H1 (cell line): Measurements from ENCODE around the gene MPDZ. TPM values are rescaled to one million over a fixed set of nuclear protein-coding genes. Genes with fewer than 3 reads are reported as not detected.

ENCODE experiments used
- BACH1 ChIP-seq: IDR thresholded peaks from 2 replicates; pipeline ENCODE4 v1.6.1; 2012; ENCODE audit warnings: low read length, improper control_type of control experiment
- CBX5 ChIP-seq: fragments of 300-800, 300-1000 bp; sonication (generic); IDR thresholded peaks from 2 replicates; pipeline ENCODE4 v1.7.1; 2016; ENCODE audit warnings: antibody characterized with exemption, low read length, low read depth
- CBX8 ChIP-seq: fragments of 300-800, 300-1000 bp; sonication (generic); IDR thresholded peaks from 2 replicates; pipeline ENCODE4 v1.7.1; 2016; ENCODE audit warnings: low read depth, low read length, borderline replicate concordance
- EZH2 ChIP-seq: fragments of 200-600 bp; sonication (generic); IDR thresholded peaks from 2 replicates; pipeline ENCODE4 v1.7.1; 2012; ENCODE audit warnings: low read depth, mild to moderate bottlenecking, moderate library complexity, low read length, inconsistent platforms; ENCODE audit not compliant: severe bottlenecking
- RBBP5 ChIP-seq: IDR thresholded peaks from 2 replicates; pipeline ENCODE4 v1.7.1; 2012; ENCODE audit warnings: low read depth, mild to moderate bottlenecking, inconsistent platforms, low read length, moderate library complexity, borderline replicate concordance
- SIRT6 ChIP-seq: IDR thresholded peaks from one replicate; pipeline ENCODE4 v1.7.1; 2012; ENCODE audit warnings: low read length, inconsistent platforms
- SRF ChIP-seq: IDR thresholded peaks from 2 replicates; pipeline ENCODE4 v1.6.1; 2011; ENCODE audit warnings: mild to moderate bottlenecking, low read depth, low read length, moderate library complexity
- polyA plus RNA-seq, 7 experiments: library from polyadenylated mRNA; depleted of rRNA in 3 of 7; stranded (reverse) in 5 of 7; unstranded in 2 of 7; fragments of >200 nt in 5 of 7; fragments of 200-250 nt in 2 of 7; gene quantifications; 1 replicate in 5 of 7; 2 replicates in 1 of 7; 4 replicates in 1 of 7; pipeline versions ENCODE4 v1.2.1 to v1.2.3, GENCODE V29; 2011 to 2013; ENCODE audit warnings: missing spikeins in 2 of 7, mixed read lengths in 2 of 7
- total RNA-seq: library from RNA; stranded (reverse); fragmentation: NEBNext Ultra II Directional; extraction: Animal tissue kit (Norgen Biotek cat#: 25700); gene quantifications from 2 replicates; pipeline ENCODE4 v1.2.1, GENCODE V29; 2021
- TF ChIP-seq, protein P1 (sequence below): IDR thresholded peaks from 2 replicates; pipeline ENCODE4 v1.6.1; 2012; ENCODE audit warnings: low read length, inconsistent platforms

Gene MPDZ
- total and polyA plus RNA-seq, 2 of the 8 experiments (the other 6 are each of a cell fraction or from before 2014, with no cell fraction given), result 14.6 to 39.4 TPM

DNA sequence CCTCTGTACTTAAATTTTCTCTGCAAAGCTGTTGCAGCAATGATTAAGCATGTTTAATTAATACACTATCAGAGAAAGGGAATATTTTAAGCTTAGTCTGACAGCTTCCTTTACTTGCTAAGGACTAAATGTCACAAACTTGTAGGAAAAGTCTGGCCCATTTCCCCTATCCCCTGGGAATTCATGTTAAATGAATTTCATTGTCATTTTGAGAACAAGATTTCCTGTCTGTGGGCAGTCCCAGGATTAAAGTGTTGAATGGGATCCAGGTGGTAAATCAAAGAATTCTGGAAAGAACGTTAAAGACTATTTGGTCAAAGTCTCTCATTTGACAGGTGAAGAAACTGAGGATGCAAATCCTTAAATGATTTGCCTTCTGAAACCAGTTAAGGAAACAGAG lies 214.8 kb downstream of the MPDZ start (continued):
- TF ChIP-seq, protein P1, sequence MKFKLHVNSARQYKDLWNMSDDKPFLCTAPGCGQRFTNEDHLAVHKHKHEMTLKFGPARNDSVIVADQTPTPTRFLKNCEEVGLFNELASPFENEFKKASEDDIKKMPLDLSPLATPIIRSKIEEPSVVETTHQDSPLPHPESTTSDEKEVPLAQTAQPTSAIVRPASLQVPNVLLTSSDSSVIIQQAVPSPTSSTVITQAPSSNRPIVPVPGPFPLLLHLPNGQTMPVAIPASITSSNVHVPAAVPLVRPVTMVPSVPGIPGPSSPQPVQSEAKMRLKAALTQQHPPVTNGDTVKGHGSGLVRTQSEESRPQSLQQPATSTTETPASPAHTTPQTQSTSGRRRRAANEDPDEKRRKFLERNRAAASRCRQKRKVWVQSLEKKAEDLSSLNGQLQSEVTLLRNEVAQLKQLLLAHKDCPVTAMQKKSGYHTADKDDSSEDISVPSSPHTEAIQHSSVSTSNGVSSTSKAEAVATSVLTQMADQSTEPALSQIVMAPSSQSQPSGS, result no peak
- TF ChIP-seq SIRT6 (no peak), SRF (no peak), RBBP5 (no peak), EZH2 (no peak), CBX5 (no peak), BACH1 (no peak), CBX8 (no peak)
